CD4-positive, CD25-positive, alpha-beta regulatory T cell (primary cell): Measurements from ENCODE around the gene RPTOR. TPM values are rescaled to one million over a fixed set of nuclear protein-coding genes. Genes with fewer than 3 reads are reported as not detected.

ENCODE experiments used
- ATAC-seq, 2 donors: fragments of 150-1000 bp; cut with Tn5 transposase; one replicate each; pipeline ENCODE4 v1.10.0; 2021; ENCODE audit warnings: low read depth in 2 of 2, moderate number of reproducible peaks in 2 of 2, moderate library complexity in 1 of 2
- DNase-seq, 3 donors: peaks; one replicate each; pipeline versions ENCODE4 v3.0.0 to v3.0.0-alpha.2; 2012 to 2022; ENCODE audit warnings: mixed read lengths in 1 of 3
- H3K27ac ChIP-seq: one replicate; pipeline ENCODE4 v1.7.0; 2013; ENCODE audit warnings: mild to moderate bottlenecking, low read length; ENCODE audit not compliant: insufficient read depth, poor library complexity, severe bottlenecking
- H3K27me3 ChIP-seq: one replicate; pipeline ENCODE4 v1.7.0; 2013; ENCODE audit warnings: low read length; ENCODE audit not compliant: control insufficient read depth, insufficient read depth
- H3K36me3 ChIP-seq: one replicate; pipeline ENCODE4 v1.7.0; 2013; ENCODE audit warnings: mild to moderate bottlenecking, low read length, moderate library complexity; ENCODE audit not compliant: control insufficient read depth, insufficient read depth
- H3K4me1 ChIP-seq: 2 replicates; pipeline ENCODE4 v1.7.0; 2013; ENCODE audit warnings: mild to moderate bottlenecking, low read length; ENCODE audit not compliant: insufficient read depth, control insufficient read depth, poor library complexity, severe bottlenecking
- H3K4me3 ChIP-seq: one replicate; pipeline ENCODE4 v1.7.0; 2013; ENCODE audit warnings: low read depth, mild to moderate bottlenecking, low read length, moderate library complexity
- H3K9me3 ChIP-seq, 2 experiments: 1 replicate in 1 of 2; 2 replicates in 1 of 2; pipeline ENCODE4 v1.7.0; 2013; ENCODE audit warnings: low read length in 2 of 2, mild to moderate bottlenecking in 1 of 2, moderate library complexity in 1 of 2; ENCODE audit not compliant: control insufficient read depth in 2 of 2
- H3K27ac Mint-ChIP-seq, 3 donors: one replicate each; pipeline ENCODE4 v1.8.0; 2020 to 2022; ENCODE audit warnings: mild to moderate bottlenecking in 3 of 3, mixed read lengths in 3 of 3, moderate library complexity in 2 of 3
- H3K27me3 Mint-ChIP-seq: one replicate; pipeline ENCODE4 v1.8.0; 2022; ENCODE audit warnings: mild to moderate bottlenecking, mixed read lengths
- H3K36me3 Mint-ChIP-seq: one replicate; pipeline ENCODE4 v1.8.0; 2020; ENCODE audit warnings: mixed read lengths
- H3K4me1 Mint-ChIP-seq, 4 donors: one replicate each; pipeline ENCODE4 v1.8.0; 2020 to 2022; ENCODE audit warnings: mixed read lengths in 4 of 4, mild to moderate bottlenecking in 1 of 4
- H3K4me3 Mint-ChIP-seq, 4 donors: one replicate each; pipeline ENCODE4 v1.8.0; 2020 to 2022; ENCODE audit warnings: mild to moderate bottlenecking in 4 of 4, mixed read lengths in 4 of 4, moderate library complexity in 3 of 4
- H3K9me3 Mint-ChIP-seq, 7 donors: one replicate each; pipeline ENCODE4 v1.8.0; 2020 to 2022; ENCODE audit warnings: mixed read lengths in 7 of 7, mild to moderate bottlenecking in 3 of 7, moderate library complexity in 2 of 7
- polyA plus RNA-seq, 4 donors: library from polyadenylated mRNA; unstranded; fragments of 300-500 nt; fragmentation: Illumina TruSeq; gene quantifications; one replicate each; pipeline ENCODE4 v1.2.3, GENCODE V29; 2021
- total RNA-seq: library from RNA; stranded (reverse); gene quantifications from one replicate; pipeline ENCODE4 v1.2.3, GENCODE V29; 2022

The RPTOR gene
- total and polyA plus RNA-seq, 5 donors from 2014 or later, result 4.7 to 70.1 (median 8.2) TPM

DNA sequence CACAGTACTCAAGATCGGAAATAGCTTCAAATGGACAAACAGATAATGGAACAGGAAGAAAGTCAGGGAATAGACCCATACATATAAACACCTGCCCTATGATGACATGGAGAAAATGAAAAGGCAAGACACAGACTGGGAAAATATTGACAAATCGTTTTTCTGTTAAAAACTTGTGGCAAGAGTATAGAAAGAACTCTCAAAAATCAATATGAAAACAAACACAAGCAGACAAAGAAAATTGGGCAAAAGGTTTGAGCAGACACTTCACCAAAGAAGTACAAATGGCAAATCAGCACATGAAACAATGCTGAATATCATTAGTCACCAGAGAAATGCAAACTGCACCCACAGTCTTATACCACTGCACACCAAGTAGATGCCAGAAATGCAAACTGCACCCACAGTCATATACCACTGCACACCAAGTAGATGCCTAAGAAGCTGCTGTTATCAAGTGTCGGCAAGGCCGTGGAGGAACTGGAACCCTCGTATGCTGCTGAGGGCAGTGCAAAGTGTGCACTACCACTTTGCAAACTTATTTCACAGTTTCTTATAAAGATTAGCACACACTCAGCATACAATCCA is 323.5 kb downstream of the RPTOR start:
- peaks cover 24 to 44% (median 26%) of the 10 kb centered on the region in 4 donors for H3K4me1 Mint-ChIP-seq
- Histone ChIP-seq H3K27me3 (no peaks in the 10 kb centered on the region), H3K4me1 (peaks cover 25% of the 10 kb centered on the region), H3K4me3 (no peak overlapping the region), H3K27ac (no peak overlapping the region), H3K36me3 (peaks cover 1% of the 10 kb centered on the region), H3K9me3 (peaks cover 0 to 2% of the 10 kb centered on the region in 2 experiments)
- ATAC-seq, result no peak
- H3K9me3 Mint-ChIP-seq, result no peaks in the 10 kb centered on the region
- peak overlapping the region in 2 of 3 donors; percentile 32 to 35 for H3K27ac Mint-ChIP-seq
- no peaks in the 10 kb centered on the region for H3K27me3 Mint-ChIP-seq
- DNase-seq, result no peak
- peak overlapping the region in 1 of 4 donors; percentile 11 for H3K4me3 Mint-ChIP-seq
- peaks cover 12% of the 10 kb centered on the region for H3K36me3 Mint-ChIP-seq

DNA sequence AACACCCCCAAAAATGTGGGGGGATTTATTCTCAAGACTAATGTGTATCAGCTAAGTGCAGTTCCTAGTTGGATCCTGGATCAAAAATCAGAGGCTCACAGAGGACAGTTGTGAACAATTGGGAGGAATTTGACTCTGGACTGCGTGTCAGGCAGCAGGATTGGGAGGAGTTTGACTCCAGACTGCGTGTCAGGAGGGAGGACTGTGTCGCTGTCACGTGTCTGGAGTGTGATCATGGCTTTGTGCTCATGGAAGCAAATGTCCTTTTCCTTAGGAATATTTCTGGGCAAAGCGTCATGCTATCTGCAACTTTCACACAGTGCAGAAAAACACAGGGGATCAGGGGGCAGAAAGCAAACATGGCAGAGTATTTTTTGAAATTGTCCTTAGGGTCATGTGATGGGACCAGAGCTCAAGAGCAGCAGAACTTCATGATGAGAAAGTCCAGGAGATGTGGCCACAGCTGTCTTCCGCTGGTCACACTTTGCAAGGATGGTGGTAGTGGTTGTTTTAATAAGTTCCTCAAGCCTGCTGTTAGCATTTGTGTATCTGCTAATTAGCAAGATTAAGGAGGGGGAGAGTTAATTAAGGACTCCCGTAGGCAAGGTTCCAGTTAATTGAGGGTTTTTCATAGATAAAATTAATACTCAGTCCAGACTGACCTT is 325.0 kb downstream of the RPTOR start:
- H3K27ac Mint-ChIP-seq, result peak overlapping the region in 2 of 3 donors; percentile 36 to 77
- H3K4me3 ChIP-seq, result no peak overlapping the region
- peaks cover 11% of the 10 kb centered on the region for H3K36me3 Mint-ChIP-seq
- no peak overlapping the region for H3K27ac ChIP-seq
- no peak for ATAC-seq
- H3K9me3 Mint-ChIP-seq, result no peaks in the 10 kb centered on the region
- H3K27me3 Mint-ChIP-seq, result no peaks in the 10 kb centered on the region
- no peaks in the 10 kb centered on the region for H3K36me3 ChIP-seq
- H3K4me1 Mint-ChIP-seq, result peaks cover 24 to 54% (median 28%) of the 10 kb centered on the region in 4 donors
- H3K4me1 ChIP-seq, result peaks cover 27% of the 10 kb centered on the region
- no peaks in the 10 kb centered on the region for H3K9me3 ChIP-seq
- DNase-seq, result no peak
- no peak overlapping the region for H3K4me3 Mint-ChIP-seq
- H3K27me3 ChIP-seq, result no peaks in the 10 kb centered on the region

DNA sequence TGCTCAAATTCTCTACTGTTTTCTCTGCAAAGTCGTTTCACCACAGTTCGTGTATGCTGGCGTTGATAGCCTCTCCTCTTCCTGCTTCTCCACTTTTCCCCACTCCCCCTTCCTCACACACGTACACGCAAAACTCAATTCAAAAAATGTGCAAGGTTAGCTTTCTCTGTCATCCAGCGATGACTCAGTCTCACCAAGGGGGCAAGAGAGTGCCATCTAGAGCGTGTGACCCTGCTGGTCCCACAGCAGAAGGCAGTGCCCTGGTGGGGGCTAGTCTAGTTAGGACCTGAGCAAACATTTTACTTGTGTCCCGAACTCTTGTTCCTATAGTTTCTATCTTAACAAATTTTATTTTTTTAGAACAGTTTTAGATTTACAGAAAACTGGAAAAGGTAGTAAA is 325.8 kb downstream of the RPTOR start:
- H3K36me3 ChIP-seq, result no peaks in the 10 kb centered on the region
- peak overlapping the region in 1 of 4 donors; percentile 4 for H3K4me3 Mint-ChIP-seq
- H3K4me3 ChIP-seq, result no peak overlapping the region
- peaks cover 24 to 54% (median 31%) of the 10 kb centered on the region in 4 donors for H3K4me1 Mint-ChIP-seq
- peak overlapping the region; percentile 63 to 77 (median 75) for H3K27ac Mint-ChIP-seq
- no peaks in the 10 kb centered on the region for H3K9me3 Mint-ChIP-seq
- H3K4me1 ChIP-seq, result peaks cover 27% of the 10 kb centered on the region
- H3K27me3 ChIP-seq, result no peaks in the 10 kb centered on the region
- ATAC-seq (no peak), DNase-seq (peak in 1 of 3 donors; percentile 40)
- peaks cover 12% of the 10 kb centered on the region for H3K36me3 Mint-ChIP-seq
- H3K27me3 Mint-ChIP-seq, result no peaks in the 10 kb centered on the region
- H3K27ac ChIP-seq, result no peak overlapping the region
- H3K9me3 ChIP-seq, result no peaks in the 10 kb centered on the region

DNA sequence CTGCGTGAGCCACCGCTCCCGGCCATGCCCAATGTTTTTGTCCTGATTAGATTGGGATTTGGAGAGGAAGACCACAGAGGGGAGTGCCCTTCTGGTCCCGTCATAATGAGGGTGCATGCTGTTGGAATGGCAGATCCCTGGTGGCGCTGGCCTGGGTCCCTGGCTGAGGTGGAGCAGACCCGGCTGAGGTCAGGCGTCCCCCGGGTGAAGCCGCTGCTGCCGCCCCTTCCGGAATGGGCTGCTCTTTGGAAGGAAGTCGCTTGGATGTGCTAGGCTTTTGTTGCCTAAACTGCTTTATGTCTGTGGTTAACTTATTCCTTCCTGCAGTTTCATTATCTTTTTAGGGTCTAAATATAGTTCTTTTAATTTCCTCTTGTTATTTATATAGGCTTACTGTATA is 326.7 kb downstream of the RPTOR start:
- peak overlapping the region in 3 of 4 donors; percentile 49 to 82 (median 68) for H3K4me3 Mint-ChIP-seq
- H3K27ac Mint-ChIP-seq, result peak overlapping the region; percentile 42 to 77 (median 75)
- no peaks in the 10 kb centered on the region for H3K27me3 ChIP-seq
- H3K36me3 ChIP-seq, result no peaks in the 10 kb centered on the region
- H3K36me3 Mint-ChIP-seq, result peaks cover 12% of the 10 kb centered on the region
- H3K4me1 Mint-ChIP-seq, result peaks cover 22 to 51% (median 29%) of the 10 kb centered on the region in 4 donors
- H3K27me3 Mint-ChIP-seq, result no peaks in the 10 kb centered on the region
- H3K27ac ChIP-seq, result no peak overlapping the region
- no peaks in the 10 kb centered on the region for H3K9me3 ChIP-seq
- H3K4me3 ChIP-seq, result peak overlapping the region; percentile 44
- DNase-seq (peak in 1 of 3 donors; percentile 64), ATAC-seq (no peak)
- H3K4me1 ChIP-seq, result peaks cover 27% of the 10 kb centered on the region
- H3K9me3 Mint-ChIP-seq, result no peaks in the 10 kb centered on the region

DNA sequence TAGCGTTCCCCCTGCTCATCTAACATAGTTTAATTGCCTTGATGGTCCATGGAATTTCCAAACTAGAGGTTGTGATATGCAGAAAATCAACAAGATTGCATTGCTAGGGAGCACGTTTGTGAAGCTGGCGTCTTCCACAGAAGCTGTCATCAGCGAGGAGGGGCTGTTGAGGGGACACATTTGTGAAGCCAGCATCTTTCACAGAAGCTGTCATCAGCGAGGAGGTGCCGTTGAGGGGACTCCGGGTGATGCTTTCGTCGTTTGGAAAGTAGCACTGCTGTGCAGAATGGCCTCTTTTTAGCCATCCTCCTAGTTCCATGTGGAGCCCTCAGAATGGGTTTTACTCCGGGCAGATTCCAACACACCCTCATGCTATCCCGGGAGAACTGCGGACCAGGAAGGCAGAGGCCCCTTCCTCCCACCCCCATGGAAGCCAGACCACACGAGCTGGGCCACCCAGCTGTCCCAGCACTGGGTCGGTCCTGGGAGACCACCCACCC is 327.4 kb downstream of the RPTOR start:
- Mint-ChIP-seq H3K27me3 (peaks cover 4% of the 10 kb centered on the region), H3K27ac (peak overlapping the region in 2 of 3 donors; percentile 46 to 75), H3K4me3 (peak overlapping the region in 3 of 4 donors; percentile 49 to 82 (median 68)), H3K4me1 (peaks cover 24 to 53% (median 30%) of the 10 kb centered on the region in 4 donors), H3K36me3 (peaks cover 16% of the 10 kb centered on the region), H3K9me3 (no peaks in the 10 kb centered on the region)
- H3K9me3 ChIP-seq, result no peaks in the 10 kb centered on the region
- H3K36me3 ChIP-seq, result no peaks in the 10 kb centered on the region
- DNase-seq, result no peak
- no peaks in the 10 kb centered on the region for H3K27me3 ChIP-seq
- no peak for ATAC-seq
- H3K27ac ChIP-seq, result no peak overlapping the region
- H3K4me3 ChIP-seq, result peak overlapping the region; percentile 44
- peaks cover 31% of the 10 kb centered on the region for H3K4me1 ChIP-seq

DNA sequence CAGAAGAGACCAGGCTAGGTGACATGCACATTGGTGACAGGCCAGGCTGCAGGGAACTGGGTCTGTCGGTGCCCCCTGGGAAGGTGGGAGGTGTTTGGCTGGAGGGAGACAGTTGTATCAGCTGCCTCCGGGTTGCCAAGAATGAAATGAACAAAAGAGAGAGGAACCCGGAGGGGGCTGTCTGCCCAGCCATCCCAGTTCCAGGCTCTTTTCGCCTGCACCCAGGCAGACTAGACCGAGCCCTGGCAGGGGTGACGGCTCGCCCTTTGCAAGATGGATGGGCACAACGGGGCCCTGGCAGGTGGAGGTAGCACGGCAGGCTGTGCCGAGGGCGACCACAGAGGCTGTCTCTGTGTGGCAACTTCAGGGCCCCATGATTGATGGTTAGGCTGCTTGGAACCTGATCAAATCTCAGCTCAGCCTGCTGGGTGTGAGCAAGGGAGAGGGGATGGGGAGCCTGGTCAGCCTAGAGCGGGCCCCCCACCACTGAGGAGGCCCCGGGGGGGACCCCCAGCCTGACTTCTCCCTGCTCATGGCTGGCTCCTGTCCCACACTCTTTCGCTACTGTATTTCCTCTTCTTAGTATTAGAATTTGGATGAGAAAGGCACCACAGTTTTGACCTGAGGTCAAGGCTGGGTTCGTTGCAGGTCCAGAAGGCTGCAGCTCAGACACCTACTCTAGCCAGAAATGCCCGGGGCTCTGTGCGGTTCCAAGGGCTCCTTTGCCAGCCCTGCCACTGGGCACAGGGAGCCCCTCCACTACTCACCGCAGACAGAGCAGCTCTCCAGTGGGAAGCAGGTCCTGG is 328.1 kb downstream of the RPTOR start:
- no peak overlapping the region for H3K27ac Mint-ChIP-seq

DNA sequence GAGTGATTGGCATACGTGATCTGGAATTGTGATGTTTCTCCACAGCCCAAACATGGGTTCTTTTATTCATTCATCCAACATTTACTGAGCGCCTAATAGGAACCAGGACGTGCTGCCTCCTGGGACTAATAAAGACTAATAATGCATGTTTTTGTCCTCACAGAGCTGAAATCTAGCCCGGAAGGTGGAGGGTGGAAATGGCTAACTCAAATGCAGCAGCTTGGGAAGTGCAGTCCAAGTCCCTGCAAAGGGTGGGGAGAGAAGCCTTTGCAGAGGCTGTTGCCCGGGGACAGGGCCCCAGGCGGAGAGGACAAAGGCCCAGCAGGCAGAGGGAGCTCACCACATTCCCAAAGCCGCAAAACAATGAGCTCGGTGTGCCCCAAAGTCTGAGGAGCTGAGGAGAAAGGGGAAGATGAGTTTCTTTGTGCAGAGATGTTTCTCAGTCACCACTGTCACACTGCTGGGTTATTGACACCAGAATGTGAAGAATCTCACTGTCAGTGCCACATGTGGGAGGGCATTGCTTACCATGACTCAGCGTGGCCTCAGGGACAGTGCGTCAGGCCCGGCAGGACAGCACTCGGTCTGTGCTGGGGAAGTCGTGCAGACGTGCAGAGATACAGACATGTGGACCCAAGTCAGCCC is 328.8 kb downstream of the RPTOR start:
- H3K27ac Mint-ChIP-seq, result peak overlapping the region in 1 of 3 donors; percentile 59
- no peaks in the 10 kb centered on the region for H3K9me3 Mint-ChIP-seq
- H3K9me3 ChIP-seq, result no peaks in the 10 kb centered on the region
- DNase-seq (no peak), ATAC-seq (no peak)
- H3K4me3 Mint-ChIP-seq, result no peak overlapping the region
- no peaks in the 10 kb centered on the region for H3K27me3 ChIP-seq
- H3K4me1 ChIP-seq, result peaks cover 42% of the 10 kb centered on the region
- H3K27ac ChIP-seq, result no peak overlapping the region
- peaks cover 4% of the 10 kb centered on the region for H3K27me3 Mint-ChIP-seq
- peaks cover 20 to 64% (median 35%) of the 10 kb centered on the region in 4 donors for H3K4me1 Mint-ChIP-seq
- H3K4me3 ChIP-seq, result no peak overlapping the region
- no peaks in the 10 kb centered on the region for H3K36me3 ChIP-seq
- peaks cover 17% of the 10 kb centered on the region for H3K36me3 Mint-ChIP-seq

More for the DNA sequence above, 328.1 kb downstream of the RPTOR start:
- Histone ChIP-seq H3K27ac (no peak overlapping the region), H3K27me3 (no peaks in the 10 kb centered on the region), H3K36me3 (no peaks in the 10 kb centered on the region), H3K4me1 (peaks cover 37% of the 10 kb centered on the region), H3K9me3 (no peaks in the 10 kb centered on the region), H3K4me3 (no peak overlapping the region)
- Mint-ChIP-seq H3K27me3 (peaks cover 4% of the 10 kb centered on the region), H3K36me3 (peaks cover 17% of the 10 kb centered on the region), H3K4me3 (no peak overlapping the region), H3K4me1 (peaks cover 24 to 59% (median 33%) of the 10 kb centered on the region in 4 donors), H3K9me3 (no peaks in the 10 kb centered on the region)
- DNase-seq (no peak), ATAC-seq (no peak)
